HG03432 (cell line): Measurements from ENCODE around the gene FXYD3.

Experiments
- ATAC-seq: cut with Tn5 transposase; IDR thresholded peaks from one replicate; pipeline ENCODE4 v1.9.1; 2021; ENCODE audit warnings: mild to moderate bottlenecking, moderate library complexity; ENCODE audit not compliant: unreplicated experiment

Gene FXYD3

DNA sequence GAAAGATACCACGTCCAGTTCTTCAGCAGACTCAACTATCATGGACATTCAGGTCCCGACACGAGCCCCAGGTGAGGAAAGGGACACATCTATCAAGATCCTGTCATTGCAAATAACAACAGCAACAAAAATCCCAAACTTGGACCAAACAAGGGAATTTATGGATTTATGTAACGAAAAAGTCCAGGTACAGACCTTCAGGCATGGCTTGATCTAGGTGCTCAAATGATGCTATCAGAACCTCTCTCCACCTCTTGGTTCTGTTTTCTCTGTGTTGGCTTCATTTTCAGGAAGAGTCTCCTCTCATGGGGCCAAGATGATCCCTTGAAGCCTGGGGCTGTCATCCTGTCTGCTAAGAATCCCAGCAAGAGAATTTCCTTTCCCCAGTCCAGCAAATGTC, 41.8 kb downstream of the FXYD3 start:
- no peak for ATAC-seq

DNA sequence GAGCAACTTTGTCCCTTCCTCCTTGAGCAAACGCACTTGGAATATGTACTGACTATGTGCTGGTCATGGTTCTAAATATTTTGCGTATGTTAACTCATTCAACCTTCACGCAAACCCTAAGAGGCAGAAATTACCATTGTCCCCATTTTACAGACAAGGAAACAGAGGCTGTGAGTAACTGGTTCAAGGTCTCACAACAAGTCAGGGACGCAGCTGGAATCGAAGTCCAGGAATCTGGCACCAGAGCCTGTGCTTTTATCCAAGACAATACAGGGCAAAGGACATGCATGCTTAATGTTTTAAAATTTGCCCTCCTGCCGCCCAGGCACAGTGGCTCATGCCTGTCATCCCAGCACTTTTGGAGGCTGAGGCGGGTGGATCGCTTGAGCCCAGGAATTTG, 44.0 kb downstream of the FXYD3 start:
- no peak for ATAC-seq

DNA sequence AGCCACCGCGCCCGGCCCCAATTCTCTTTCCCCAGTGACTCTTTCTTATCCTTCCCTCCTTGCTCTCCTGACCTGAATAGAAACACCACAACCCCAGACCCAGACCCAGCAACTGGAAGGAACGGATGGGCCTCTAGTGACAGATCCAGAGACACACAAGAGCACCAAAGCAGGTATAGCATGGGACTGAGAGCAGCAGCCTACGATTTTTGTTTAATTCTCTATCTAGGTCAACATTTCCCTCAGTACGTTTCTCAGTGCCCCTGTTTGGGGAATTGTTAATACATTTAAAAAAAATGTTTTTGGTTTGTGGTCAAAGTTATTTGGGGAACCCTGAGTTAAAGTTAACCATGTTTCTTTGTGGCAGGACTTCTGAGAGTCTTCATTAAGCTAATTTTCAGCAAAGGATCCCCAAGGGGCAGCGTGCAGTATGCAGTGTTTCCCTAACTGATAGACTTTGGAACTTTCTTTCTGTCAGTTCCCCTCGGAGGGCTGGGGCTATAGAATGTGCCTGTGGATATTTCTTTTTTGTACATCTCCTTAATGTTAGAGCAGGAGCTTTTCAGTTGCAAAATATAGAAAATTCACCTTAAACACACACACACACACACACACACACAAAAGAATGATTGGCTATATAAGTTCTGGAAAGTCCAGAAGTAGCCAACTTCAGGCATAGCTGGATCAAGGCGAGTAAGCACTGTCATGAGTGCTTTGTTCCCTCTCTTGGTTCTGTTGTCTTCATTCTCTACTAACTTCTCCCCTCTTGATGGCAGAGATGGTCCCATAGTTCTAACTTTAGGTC, 45.2 kb downstream of the FXYD3 start:
- ATAC-seq = no peak

DNA sequence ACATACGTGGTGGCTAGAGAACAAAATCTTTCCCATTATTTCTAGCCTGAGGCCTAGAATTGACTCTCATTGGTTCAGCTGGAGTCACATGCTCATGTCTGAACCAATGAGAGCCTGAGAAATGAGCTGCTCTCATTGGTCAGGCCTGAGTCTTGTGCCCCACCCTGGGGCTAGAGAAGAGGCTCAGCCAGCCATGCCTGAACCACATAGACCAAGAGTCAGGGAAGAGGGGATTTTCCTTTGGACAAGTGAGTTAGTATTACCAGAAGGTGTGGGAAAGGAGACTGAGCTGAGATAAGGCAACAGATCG, 45.8 kb downstream of the FXYD3 start:
- ATAC-seq = no peak

DNA sequence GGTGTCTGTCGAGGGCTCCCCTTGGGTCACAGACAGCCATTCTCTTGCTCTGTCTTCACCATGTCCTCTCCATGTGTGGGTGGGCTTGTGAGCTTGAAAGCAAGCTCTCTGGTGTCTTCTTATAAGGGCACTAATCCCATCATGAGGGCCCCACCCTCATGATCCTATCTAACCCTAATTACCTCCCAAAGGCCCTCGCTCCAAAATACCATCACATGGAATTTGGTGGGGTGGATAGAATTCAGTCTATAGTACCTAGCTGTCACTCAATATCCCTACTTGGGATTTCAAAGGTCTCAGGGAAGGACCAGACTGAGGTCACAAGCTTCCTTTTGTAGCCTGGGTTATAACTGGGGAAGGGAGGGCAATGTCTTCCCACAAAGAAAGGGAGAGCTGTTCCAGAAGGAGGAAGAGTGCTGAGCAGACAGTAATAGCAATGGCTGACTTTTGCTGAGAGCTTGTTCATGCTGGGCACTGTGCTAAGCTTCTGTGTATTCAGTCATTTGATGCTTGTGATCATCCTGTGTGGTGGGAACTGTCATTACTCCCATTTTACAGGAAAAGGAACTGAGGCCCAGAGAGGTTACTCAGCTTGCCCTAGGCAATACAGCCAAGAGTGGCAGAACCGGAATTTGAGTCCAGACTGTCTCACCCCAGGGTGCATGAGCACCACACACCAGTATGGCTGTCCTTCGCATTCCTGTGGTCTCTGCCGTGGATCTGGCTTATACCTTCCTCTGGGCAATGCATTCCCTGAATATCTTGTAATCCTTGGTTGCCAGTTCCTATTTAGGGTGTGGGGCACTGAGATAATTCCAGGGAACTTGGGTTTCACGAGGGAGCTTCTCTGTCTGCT, 47.1 kb downstream of the FXYD3 start:
- no peak for ATAC-seq

GRCh38 chr19:35164418-35164817, 48.8 kb downstream of the FXYD3 start:
- ATAC-seq = no peak

DNA sequence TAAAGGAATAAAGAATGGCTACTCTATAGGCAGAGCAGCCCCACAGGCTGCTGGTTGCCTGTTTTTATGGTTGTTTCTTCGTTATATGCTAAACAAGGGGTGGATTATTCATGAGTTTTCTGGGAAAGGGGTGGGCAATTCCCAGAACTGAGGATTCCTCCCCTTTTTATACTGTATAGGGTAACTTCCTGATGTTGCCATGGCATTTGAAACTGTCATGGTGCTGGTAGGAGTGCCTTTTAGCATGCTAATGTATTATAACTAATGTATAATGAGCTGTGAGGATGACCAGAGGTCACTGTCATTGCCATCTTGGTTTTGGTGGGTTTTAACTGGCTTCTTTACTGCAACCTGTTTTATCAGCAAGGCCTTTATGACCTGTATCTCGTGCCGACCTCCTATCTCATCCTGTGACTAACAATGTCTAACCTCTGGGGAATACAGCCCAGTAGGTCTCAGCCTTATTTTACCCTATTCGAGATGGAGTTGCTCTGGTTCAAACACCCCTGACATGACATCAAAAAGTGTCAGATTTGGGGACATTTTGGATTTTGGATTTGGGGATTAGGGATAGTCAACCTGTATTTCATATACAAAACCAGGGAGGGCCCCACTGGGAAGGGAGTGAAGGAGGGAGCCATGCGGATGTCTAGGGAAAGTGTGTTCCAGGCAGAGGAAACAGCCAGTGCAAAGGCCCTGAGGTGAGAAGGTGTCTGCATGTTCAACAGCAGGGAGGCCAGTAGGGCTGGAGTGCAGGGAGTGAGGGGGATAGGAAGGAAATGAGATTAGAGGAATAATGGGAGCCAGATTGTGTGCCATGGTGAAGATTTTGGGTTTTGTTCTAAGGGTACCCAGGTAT, 49.8 kb downstream of the FXYD3 start:
- ATAC-seq = no peak

- no peak for ATAC-seq
These were observed 50.8 kb downstream of the FXYD3 start for GRCh38 chr19:35166100-35167063.

GRCh38 chr19:35167251-35168119, 51.9 kb downstream of the FXYD3 start:
- no peak for ATAC-seq

GRCh38 chr19:35168196-35168595, 52.6 kb downstream of the FXYD3 start:
- ATAC-seq = no peak

- no peak for ATAC-seq
These were observed 53.8 kb downstream of the FXYD3 start for GRCh38 chr19:35169221-35169995.

DNA sequence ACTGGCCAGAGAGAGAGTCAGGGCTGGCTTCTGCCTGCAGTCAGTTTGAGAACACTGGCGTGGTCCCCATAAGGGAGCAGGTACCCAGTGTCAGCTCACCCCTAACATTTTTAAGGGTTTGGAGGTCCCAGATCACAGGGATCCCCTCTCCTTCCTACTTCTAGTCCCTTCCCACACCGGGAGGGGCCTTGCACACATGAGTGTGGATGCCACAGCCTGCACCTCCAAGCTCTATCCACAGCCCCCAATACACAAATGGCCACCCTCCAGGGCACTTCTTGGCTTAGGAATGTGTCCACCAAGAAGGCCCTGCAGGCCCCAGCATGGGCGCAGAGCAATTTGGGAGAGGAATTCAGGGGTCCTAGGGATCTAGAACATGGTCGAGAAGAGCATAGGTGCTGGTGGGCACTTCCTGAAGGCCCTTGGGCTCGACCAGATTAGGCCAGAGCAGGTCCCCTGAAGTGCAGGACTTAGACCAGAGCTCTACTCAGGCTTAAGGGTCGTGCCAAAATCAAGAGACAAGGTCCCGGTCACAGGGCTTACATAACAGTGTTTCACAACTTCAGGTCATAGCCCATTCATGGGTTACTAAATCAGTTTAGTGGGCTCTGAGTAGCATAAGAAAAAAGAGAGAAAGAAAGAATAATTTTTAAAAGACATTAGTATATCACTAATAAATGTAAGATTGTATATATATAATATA, 54.9 kb downstream of the FXYD3 start:
- no peak for ATAC-seq

DNA sequence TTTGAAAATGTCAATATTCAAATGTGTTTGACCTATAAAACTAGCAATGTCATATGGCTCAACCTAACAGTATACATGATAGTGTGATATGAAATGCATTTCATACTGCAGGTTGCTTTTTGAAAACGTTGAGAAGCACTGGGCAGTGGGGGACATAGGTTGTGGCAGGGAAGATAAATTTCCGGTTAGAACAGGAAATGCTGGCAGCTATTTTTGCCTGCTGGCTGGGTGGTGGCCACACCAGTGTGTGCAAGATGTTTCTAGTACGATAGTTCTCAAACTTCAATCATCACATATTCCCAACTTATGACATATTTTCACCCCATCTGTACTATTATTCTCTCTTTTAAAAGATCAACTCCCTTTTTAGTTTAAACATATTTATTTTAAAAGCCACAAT, 56.1 kb downstream of the FXYD3 start:
- no peak for ATAC-seq
